CD4-positive, alpha-beta T cell treated with Interleukin-17A for 1 hour (primary cell): ENCODE data around the gene SLC45A1.

ENCODE experiments used
- DNase-seq: peaks from one replicate; pipeline ENCODE4 v3.0.0-alpha.2; 2020

SLC45A1 gene

GRCh38 chr1:8356256-8357209 is 38.6 kb downstream of the SLC45A1 start:
- no peak for DNase-seq

GRCh38 chr1:8357329-8358101 is 39.6 kb downstream of the SLC45A1 start:
- no peak for DNase-seq

GRCh38 chr1:8358241-8358896 is 40.5 kb downstream of the SLC45A1 start:
- no peak for DNase-seq

GRCh38 chr1:8358897-8359616 is 41.1 kb downstream of the SLC45A1 start:
- DNase-seq = no peak

- no peak for DNase-seq
Observed at GRCh38 chr1:8359617-8360481, 41.9 kb downstream of the SLC45A1 start.

GRCh38 chr1:8360493-8361197 is 42.7 kb downstream of the SLC45A1 start:
- DNase-seq = no peak

GRCh38 chr1:8361198-8361849 is 43.4 kb downstream of the SLC45A1 start:
- DNase-seq = no peak

GRCh38 chr1:8362701-8363101 is 44.8 kb downstream of the SLC45A1 start:
- DNase-seq = no peak

GRCh38 chr1:8363186-8363766 is 45.4 kb downstream of the SLC45A1 start:
- DNase-seq = no peak

GRCh38 chr1:8363767-8364301 is 45.9 kb downstream of the SLC45A1 start:
- DNase-seq = no peak

GRCh38 chr1:8364528-8365442 is 46.9 kb downstream of the SLC45A1 start:
- DNase-seq = no peak

- no peak for DNase-seq
Observed at GRCh38 chr1:8365661-8366362, 47.9 kb downstream of the SLC45A1 start.

GRCh38 chr1:8367571-8368194 is 49.8 kb downstream of the SLC45A1 start:
- DNase-seq = no peak

- no peak for DNase-seq
Observed at GRCh38 chr1:8368956-8369639, 51.2 kb downstream of the SLC45A1 start.

GRCh38 chr1:8370046-8370881 is 52.4 kb downstream of the SLC45A1 start:
- no peak for DNase-seq

- DNase-seq = no peak
Observed at GRCh38 chr1:8370905-8371315, 53.0 kb downstream of the SLC45A1 start.
